ENCODE results near the gene RAB38.

RAB38 gene

GRCh38 chr11:88169881-88170280, 5.4 kb downstream of the RAB38 start:
- DNase-seq: no peak

GRCh38 chr11:88169471-88169870, 5.8 kb downstream of the RAB38 start:
- no peak for DNase-seq

GRCh38 chr11:88167853-88168252, 7.4 kb downstream of the RAB38 start:
- no peak for DNase-seq

- DNase-seq: no peak
Observed at GRCh38 chr11:88164806-88165585, 10.2 kb downstream of the RAB38 start.

GRCh38 chr11:88164320-88164719, 10.9 kb downstream of the RAB38 start:
- no peak for DNase-seq

GRCh38 chr11:88158081-88158480, 17.2 kb downstream of the RAB38 start:
- DNase-seq: no peak

GRCh38 chr11:88157370-88157769, 17.9 kb downstream of the RAB38 start:
- DNase-seq: no peak

GRCh38 chr11:88152381-88152780, 22.9 kb downstream of the RAB38 start:
- no peak for DNase-seq

- no peak for DNase-seq
Observed at GRCh38 chr11:88151709-88152265, 23.5 kb downstream of the RAB38 start.

- DNase-seq: no peak
Observed at GRCh38 chr11:88146106-88146505, 29.1 kb downstream of the RAB38 start.

- no peak for DNase-seq
Observed at GRCh38 chr11:88139865-88140264, 35.4 kb downstream of the RAB38 start.

- no peak for DNase-seq
Observed at GRCh38 chr11:88131764-88132470, 43.3 kb downstream of the RAB38 start.

GRCh38 chr11:88122956-88123355, 52.3 kb downstream of the RAB38 start:
- DNase-seq: no peak

GRCh38 chr11:88119561-88119960, 55.7 kb downstream of the RAB38 start:
- DNase-seq: no peak

- no peak for DNase-seq
Observed at GRCh38 chr11:88117281-88117858, 57.9 kb downstream of the RAB38 start.

- DNase-seq: no peak
Observed at GRCh38 chr11:88115828-88116755, 59.2 kb downstream of the RAB38 start.

- DNase-seq: no peak
Observed at GRCh38 chr11:88114486-88115045, 60.7 kb downstream of the RAB38 start.

GRCh38 chr11:88106666-88107065, 68.6 kb downstream of the RAB38 start:
- no peak for DNase-seq

- no peak for DNase-seq
Observed at GRCh38 chr11:88105951-88106350, 69.3 kb downstream of the RAB38 start.

GRCh38 chr11:88105526-88105925, 69.7 kb downstream of the RAB38 start:
- DNase-seq: no peak

- DNase-seq: no peak
Observed at GRCh38 chr11:88104408-88104807, 70.8 kb downstream of the RAB38 start.
